ENCODE results near the gene ZKSCAN7. TPM values are rescaled to one million over a fixed set of nuclear protein-coding genes. Genes with fewer than 3 reads are reported as not detected.
"Not testable (repeated sequence)": the region's sequence is repeated elsewhere in the genome, so short reads cannot be mapped to it uniquely, and the experiment has no call there.

Gene ZKSCAN7
- total and polyA plus RNA-seq, 2 donors (not counting 1 experiment from before 2014, with no cell fraction given) = 3.0 to 13.2 TPM

DNA sequence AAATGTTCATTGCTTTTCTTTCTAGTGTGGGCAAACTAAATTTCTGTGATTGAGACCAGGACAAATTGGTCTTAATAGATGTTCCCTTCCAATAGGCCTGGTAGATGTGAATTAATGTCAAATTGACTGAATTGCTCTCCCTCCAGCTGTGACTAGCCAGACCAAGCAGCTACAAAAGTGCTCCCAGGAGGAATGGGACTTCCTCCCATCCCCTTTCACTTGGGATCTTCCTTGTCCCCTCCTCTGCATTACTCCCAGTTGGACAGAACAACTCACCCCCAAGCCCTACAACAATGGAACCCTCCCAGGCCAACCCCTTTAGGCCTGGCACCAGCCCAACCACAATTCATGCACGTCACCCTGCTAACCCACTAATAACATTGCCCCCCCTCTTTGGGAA lies 19.6 kb upstream of the ZKSCAN7 start:
- Histone ChIP-seq H3K4me3 (replicated peaks in 1 of 4; ENCODE audit: control extremely low read depth in 1 of 4, insufficient read depth in 1 of 4, low read depth in 3 of 4, low read length in 4 of 4) (no peak overlapping the region), H4K20me1 (ENCODE audit: control insufficient read depth, extremely low read depth, insufficient read depth, low read length) (no peaks in the 10 kb centered on the region), H3K27ac (ENCODE audit: insufficient read depth, low read length) (no peak overlapping the region), H3K79me2 (ENCODE audit: control insufficient read depth, insufficient read depth, low read length) (no peaks in the 10 kb centered on the region), H3K9me3 (ENCODE audit: control insufficient read depth, insufficient read depth, low read depth, low read length) (no peaks in the 10 kb centered on the region), H3K4me2 (ENCODE audit: extremely low read depth, insufficient read depth, low read length) (no peak overlapping the region), H3K9ac (ENCODE audit: insufficient read depth, low read length) (no peak overlapping the region), H3K27me3 (ENCODE audit: control insufficient read depth, insufficient read depth, low read length) (peaks cover 5% of the 10 kb centered on the region), H3K4me1 (ENCODE audit: control insufficient read depth, extremely low read depth, insufficient read depth, low read length) (no peaks in the 10 kb centered on the region), H2AFZ (ENCODE audit: low read length) (no peak overlapping the region), H3K36me3 (ENCODE audit: control insufficient read depth, insufficient read depth, low read length) (no peaks in the 10 kb centered on the region)
- TF ChIP-seq CTCF (conservative IDR thresholded peaks at IDR 0.05 in 1 of 2, IDR thresholded peaks at IDR 0.05 in 1 of 2; ENCODE audit: low read depth in 1 of 2, low read length in 2 of 2) (no peak), EZH2 (IDR thresholded peaks at IDR 0.05; ENCODE audit: low read length, missing control alignments) (no peak)
- DNase-seq (ENCODE audit: low read depth in 2 of 2) = no peak

- H3K27me3 ChIP-seq (ENCODE audit: control insufficient read depth, insufficient read depth, low read length); H3K36me3 ChIP-seq (ENCODE audit: control insufficient read depth, insufficient read depth, low read length); DNase-seq (ENCODE audit: low read depth in 2 of 2); H3K4me3 ChIP-seq (replicated peaks in 1 of 4; ENCODE audit: control extremely low read depth in 1 of 4, insufficient read depth in 1 of 4, low read depth in 3 of 4, low read length in 4 of 4); H3K79me2 ChIP-seq (ENCODE audit: control insufficient read depth, insufficient read depth, low read length); H4K20me1 ChIP-seq (ENCODE audit: control insufficient read depth, extremely low read depth, insufficient read depth, low read length); H3K27ac ChIP-seq (ENCODE audit: insufficient read depth, low read length); H3K9me3 ChIP-seq (ENCODE audit: control insufficient read depth, insufficient read depth, low read depth, low read length); H3K4me1 ChIP-seq (ENCODE audit: control insufficient read depth, extremely low read depth, insufficient read depth, low read length); H3K4me2 ChIP-seq (ENCODE audit: extremely low read depth, insufficient read depth, low read length); H3K9ac ChIP-seq (ENCODE audit: insufficient read depth, low read length); H2AFZ ChIP-seq (ENCODE audit: low read length): not testable (repeated sequence)
These were observed 10.2 kb upstream of the ZKSCAN7 start for GRCh38 chr3:44544811-44545210.

GRCh38 chr3:44555723-44556122 lies 730 bp downstream of the ZKSCAN7 start:
- TF ChIP-seq EZH2 (IDR thresholded peaks at IDR 0.05; ENCODE audit: low read length, missing control alignments) = no peak
- TF ChIP-seq CTCF (conservative IDR thresholded peaks at IDR 0.05 in 1 of 2, IDR thresholded peaks at IDR 0.05 in 1 of 2; ENCODE audit: low read depth in 1 of 2, low read length in 2 of 2) = no peak
- no peaks in the 10 kb centered on the region for H4K20me1 ChIP-seq (ENCODE audit: control insufficient read depth, extremely low read depth, insufficient read depth, low read length)
- peaks cover 2% of the 10 kb centered on the region for H3K4me1 ChIP-seq (ENCODE audit: control insufficient read depth, extremely low read depth, insufficient read depth, low read length)
- H3K79me2 ChIP-seq (ENCODE audit: control insufficient read depth, insufficient read depth, low read length) = no peaks in the 10 kb centered on the region
- H3K36me3 ChIP-seq (ENCODE audit: control insufficient read depth, insufficient read depth, low read length) = no peaks in the 10 kb centered on the region
- peak; percentile 6 to 19 for DNase-seq (ENCODE audit: low read depth in 2 of 2)
- H3K27ac ChIP-seq (ENCODE audit: insufficient read depth, low read length) = peak overlapping the region; percentile 60
- H3K9me3 ChIP-seq (ENCODE audit: control insufficient read depth, insufficient read depth, low read depth, low read length) = no peaks in the 10 kb centered on the region
- H3K27me3 ChIP-seq (ENCODE audit: control insufficient read depth, insufficient read depth, low read length) = no peaks in the 10 kb centered on the region
- peak overlapping the region; percentile 79 to 90 (median 80) for H3K4me3 ChIP-seq (replicated peaks in 1 of 4; ENCODE audit: control extremely low read depth in 1 of 4, insufficient read depth in 1 of 4, low read depth in 3 of 4, low read length in 4 of 4)
- peak overlapping the region; percentile 90 for H3K4me2 ChIP-seq (ENCODE audit: extremely low read depth, insufficient read depth, low read length)
- H3K9ac ChIP-seq (ENCODE audit: insufficient read depth, low read length) = peak overlapping the region; percentile 59
- peak overlapping the region; percentile 91 for H2AFZ ChIP-seq (ENCODE audit: low read length)

Data from fibroblast of lung (primary cell).